ENCODE measurements around the gene CLDND1.

DNA sequence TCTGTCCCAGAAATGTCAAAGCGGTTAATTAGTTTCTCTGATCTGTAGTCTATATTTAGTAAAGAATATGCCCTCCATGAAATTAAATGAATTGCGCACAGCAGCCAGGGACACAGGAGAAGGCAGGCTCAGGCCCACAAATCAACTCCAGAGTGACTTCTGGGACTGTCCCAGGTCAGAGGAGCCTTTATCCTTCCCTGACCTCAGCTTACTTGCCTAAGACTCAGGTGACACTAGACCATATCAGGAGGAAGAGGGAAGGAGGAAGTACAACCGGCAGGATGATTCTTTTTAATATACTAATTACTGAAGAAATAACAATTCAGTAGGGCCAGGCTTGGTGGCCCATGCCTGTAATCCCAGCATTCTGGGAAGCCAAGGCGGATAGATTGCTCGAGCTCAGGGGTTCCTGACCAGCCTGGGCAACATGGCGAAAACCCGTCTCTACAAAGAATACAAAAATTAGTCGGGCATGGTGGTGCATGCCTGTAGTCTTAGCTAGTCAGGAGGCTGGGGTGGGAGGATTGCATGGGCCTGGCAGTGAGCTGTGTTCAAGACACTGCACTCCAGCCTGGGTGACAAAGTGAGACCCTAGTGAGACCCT, 7.3 kb upstream of the CLDND1 start:
- TF ChIP-seq, protein P1, sequence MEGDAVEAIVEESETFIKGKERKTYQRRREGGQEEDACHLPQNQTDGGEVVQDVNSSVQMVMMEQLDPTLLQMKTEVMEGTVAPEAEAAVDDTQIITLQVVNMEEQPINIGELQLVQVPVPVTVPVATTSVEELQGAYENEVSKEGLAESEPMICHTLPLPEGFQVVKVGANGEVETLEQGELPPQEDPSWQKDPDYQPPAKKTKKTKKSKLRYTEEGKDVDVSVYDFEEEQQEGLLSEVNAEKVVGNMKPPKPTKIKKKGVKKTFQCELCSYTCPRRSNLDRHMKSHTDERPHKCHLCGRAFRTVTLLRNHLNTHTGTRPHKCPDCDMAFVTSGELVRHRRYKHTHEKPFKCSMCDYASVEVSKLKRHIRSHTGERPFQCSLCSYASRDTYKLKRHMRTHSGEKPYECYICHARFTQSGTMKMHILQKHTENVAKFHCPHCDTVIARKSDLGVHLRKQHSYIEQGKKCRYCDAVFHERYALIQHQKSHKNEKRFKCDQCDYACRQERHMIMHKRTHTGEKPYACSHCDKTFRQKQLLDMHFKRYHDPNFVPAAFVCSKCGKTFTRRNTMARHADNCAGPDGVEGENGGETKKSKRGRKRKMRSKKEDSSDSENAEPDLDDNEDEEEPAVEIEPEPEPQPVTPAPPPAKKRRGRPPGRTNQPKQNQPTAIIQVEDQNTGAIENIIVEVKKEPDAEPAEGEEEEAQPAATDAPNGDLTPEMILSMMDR (IDR thresholded peaks at IDR 0.05), result no peak
- no peak for TF ChIP-seq POLR2A (IDR thresholded peaks at IDR 0.05)
